ENCODE measurements around the gene RNGTT.
"Not testable (repeated sequence)": the region's sequence is repeated elsewhere in the genome, so short reads cannot be mapped to it uniquely, and the experiment has no call there.

Gene RNGTT

GRCh38 chr6:88804701-88805100 is 158.7 kb downstream of the RNGTT start:
- peaks cover 10% of the 10 kb centered on the region for H3K9me3 Mint-ChIP-seq (ENCODE audit: low read depth)
- peaks cover 15% of the 10 kb centered on the region for H3K4me1 Mint-ChIP-seq (ENCODE audit: low read depth)
- H3K27me3 Mint-ChIP-seq = no peaks in the 10 kb centered on the region
- H3K27ac Mint-ChIP-seq = no peak overlapping the region
- peaks cover 45% of the 10 kb centered on the region for H3K36me3 Mint-ChIP-seq
- no peak overlapping the region for H3K4me3 Mint-ChIP-seq

GRCh38 chr6:88785478-88785877 is 177.9 kb downstream of the RNGTT start:
- H3K4me3 Mint-ChIP-seq = no peak overlapping the region
- H3K4me1 Mint-ChIP-seq (ENCODE audit: low read depth) = no peaks in the 10 kb centered on the region
- no peaks in the 10 kb centered on the region for H3K27me3 Mint-ChIP-seq
- no peak overlapping the region for H3K27ac Mint-ChIP-seq
- peaks cover 4% of the 10 kb centered on the region for H3K36me3 Mint-ChIP-seq
- no peaks in the 10 kb centered on the region for H3K9me3 Mint-ChIP-seq (ENCODE audit: low read depth)

GRCh38 chr6:88780714-88781389 is 182.6 kb downstream of the RNGTT start:
- H3K36me3 Mint-ChIP-seq = peaks cover 16% of the 10 kb centered on the region
- no peak overlapping the region for H3K4me3 Mint-ChIP-seq
- peaks cover 4% of the 10 kb centered on the region for H3K4me1 Mint-ChIP-seq (ENCODE audit: low read depth)
- H3K27ac Mint-ChIP-seq = no peak overlapping the region
- no peaks in the 10 kb centered on the region for H3K27me3 Mint-ChIP-seq
- peaks cover 6% of the 10 kb centered on the region for H3K9me3 Mint-ChIP-seq (ENCODE audit: low read depth)

GRCh38 chr6:88775866-88776571 is 187.4 kb downstream of the RNGTT start:
- Mint-ChIP-seq H3K27me3 (no peaks in the 10 kb centered on the region), H3K36me3 (peaks cover 19% of the 10 kb centered on the region), H3K4me3 (no peak overlapping the region), H3K27ac (no peak overlapping the region), H3K9me3 (ENCODE audit: low read depth) (peaks cover 6% of the 10 kb centered on the region), H3K4me1 (ENCODE audit: low read depth) (peaks cover 7% of the 10 kb centered on the region)

- H3K4me3 Mint-ChIP-seq; H3K27ac Mint-ChIP-seq; H3K4me1 Mint-ChIP-seq (ENCODE audit: low read depth); H3K27me3 Mint-ChIP-seq; H3K9me3 Mint-ChIP-seq (ENCODE audit: low read depth): not testable (repeated sequence)
- peaks cover 16% of the 10 kb centered on the region for H3K36me3 Mint-ChIP-seq
Observed at GRCh38 chr6:88768114-88768513, 195.3 kb downstream of the RNGTT start.

GRCh38 chr6:88764081-88764480 is 199.3 kb downstream of the RNGTT start:
- H3K36me3 Mint-ChIP-seq = peaks cover 18% of the 10 kb centered on the region
- H3K27ac Mint-ChIP-seq = no peak overlapping the region
- no peaks in the 10 kb centered on the region for H3K27me3 Mint-ChIP-seq
- no peak overlapping the region for H3K4me3 Mint-ChIP-seq
- H3K4me1 Mint-ChIP-seq (ENCODE audit: low read depth) = peaks cover 8% of the 10 kb centered on the region
- no peaks in the 10 kb centered on the region for H3K9me3 Mint-ChIP-seq (ENCODE audit: low read depth)

- Mint-ChIP-seq H3K27me3 (no peaks in the 10 kb centered on the region), H3K4me3 (no peak overlapping the region), H3K36me3 (peaks cover 21% of the 10 kb centered on the region), H3K9me3 (ENCODE audit: low read depth) (no peaks in the 10 kb centered on the region), H3K4me1 (ENCODE audit: low read depth) (peaks cover 8% of the 10 kb centered on the region), H3K27ac (no peak overlapping the region)
Observed at GRCh38 chr6:88763160-88763559, 200.3 kb downstream of the RNGTT start.

- H3K36me3 Mint-ChIP-seq = peaks cover 26% of the 10 kb centered on the region
- no peak overlapping the region for H3K4me3 Mint-ChIP-seq
- no peaks in the 10 kb centered on the region for H3K27me3 Mint-ChIP-seq
- H3K4me1 Mint-ChIP-seq (ENCODE audit: low read depth) = peaks cover 8% of the 10 kb centered on the region
- no peak overlapping the region for H3K27ac Mint-ChIP-seq
- no peaks in the 10 kb centered on the region for H3K9me3 Mint-ChIP-seq (ENCODE audit: low read depth)
Observed at GRCh38 chr6:88761237-88762031, 202.0 kb downstream of the RNGTT start.

- Mint-ChIP-seq H3K27me3 (no peaks in the 10 kb centered on the region), H3K9me3 (ENCODE audit: low read depth) (peaks cover 4% of the 10 kb centered on the region), H3K36me3 (peaks cover 27% of the 10 kb centered on the region), H3K4me3 (no peak overlapping the region), H3K27ac (no peak overlapping the region), H3K4me1 (ENCODE audit: low read depth) (peaks cover 8% of the 10 kb centered on the region)
Observed at GRCh38 chr6:88760091-88760490, 203.3 kb downstream of the RNGTT start.

GRCh38 chr6:88750936-88751335 is 212.5 kb downstream of the RNGTT start:
- Mint-ChIP-seq H3K36me3 (peaks cover 24% of the 10 kb centered on the region), H3K27ac (no peak overlapping the region), H3K27me3 (no peaks in the 10 kb centered on the region), H3K9me3 (ENCODE audit: low read depth) (peaks cover 7% of the 10 kb centered on the region), H3K4me1 (ENCODE audit: low read depth) (no peaks in the 10 kb centered on the region), H3K4me3 (no peak overlapping the region)

- Mint-ChIP-seq H3K4me1 (ENCODE audit: low read depth) (no peaks in the 10 kb centered on the region), H3K27me3 (no peaks in the 10 kb centered on the region), H3K36me3 (peaks cover 21% of the 10 kb centered on the region), H3K27ac (no peak overlapping the region), H3K9me3 (ENCODE audit: low read depth) (peaks cover under 1% of the 10 kb centered on the region), H3K4me3 (no peak overlapping the region)
Observed at GRCh38 chr6:88749849-88750248, 213.6 kb downstream of the RNGTT start.

- Mint-ChIP-seq H3K4me3 (no peak overlapping the region), H3K9me3 (ENCODE audit: low read depth) (no peaks in the 10 kb centered on the region), H3K27me3 (no peaks in the 10 kb centered on the region), H3K4me1 (ENCODE audit: low read depth) (no peaks in the 10 kb centered on the region), H3K27ac (no peak overlapping the region), H3K36me3 (peaks cover 20% of the 10 kb centered on the region)
Observed at GRCh38 chr6:88748141-88748540, 215.3 kb downstream of the RNGTT start.

- Mint-ChIP-seq H3K27me3 (no peaks in the 10 kb centered on the region), H3K4me1 (ENCODE audit: low read depth) (peaks cover 2% of the 10 kb centered on the region), H3K36me3 (peaks cover 19% of the 10 kb centered on the region), H3K4me3 (no peak overlapping the region), H3K27ac (no peak overlapping the region), H3K9me3 (ENCODE audit: low read depth) (peaks cover 3% of the 10 kb centered on the region)
Observed at GRCh38 chr6:88741939-88742338, 221.5 kb downstream of the RNGTT start.

GRCh38 chr6:88741071-88741470 is 222.3 kb downstream of the RNGTT start:
- no peak overlapping the region for H3K27ac Mint-ChIP-seq
- H3K9me3 Mint-ChIP-seq (ENCODE audit: low read depth) = peaks cover 3% of the 10 kb centered on the region
- H3K4me3 Mint-ChIP-seq = no peak overlapping the region
- no peaks in the 10 kb centered on the region for H3K27me3 Mint-ChIP-seq
- H3K36me3 Mint-ChIP-seq = peaks cover 27% of the 10 kb centered on the region
- peaks cover 2% of the 10 kb centered on the region for H3K4me1 Mint-ChIP-seq (ENCODE audit: low read depth)

GRCh38 chr6:88734544-88734943 is 228.9 kb downstream of the RNGTT start:
- no peaks in the 10 kb centered on the region for H3K27me3 Mint-ChIP-seq
- peaks cover 37% of the 10 kb centered on the region for H3K36me3 Mint-ChIP-seq
- no peaks in the 10 kb centered on the region for H3K9me3 Mint-ChIP-seq (ENCODE audit: low read depth)
- peaks cover 14% of the 10 kb centered on the region for H3K4me1 Mint-ChIP-seq (ENCODE audit: low read depth)
- no peak overlapping the region for H3K27ac Mint-ChIP-seq
- H3K4me3 Mint-ChIP-seq = no peak overlapping the region

Data from activated naive CD8-positive, alpha-beta T cell (primary cell).